ENCODE measurements around the gene CXCL17.

DNA sequence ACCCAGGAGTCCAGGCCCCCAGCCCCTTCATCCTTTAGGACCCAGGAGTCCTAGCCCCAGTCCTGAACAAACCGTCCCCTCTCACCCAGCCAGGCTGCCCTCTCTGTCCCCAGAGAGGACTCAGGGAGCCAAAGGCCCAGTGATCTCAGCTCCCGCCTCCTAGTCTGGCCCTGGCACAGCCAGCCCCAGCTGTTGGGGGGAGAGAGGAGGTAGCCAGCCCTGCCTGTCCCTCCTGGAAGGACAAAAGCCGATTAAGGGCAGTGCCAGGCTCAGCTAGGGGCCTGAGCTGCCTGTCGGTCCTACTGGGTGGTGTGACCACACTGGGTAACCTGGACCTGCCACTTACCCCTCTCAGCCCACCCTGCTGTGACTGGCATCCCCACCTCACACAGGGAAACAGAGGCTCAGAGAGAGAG lies 30.1 kb downstream of the CXCL17 start:
- no peak for TF ChIP-seq TAF1 (IDR thresholded peaks at IDR 0.05; ENCODE audit: low read depth, low read length)
- no peak for TF ChIP-seq POLR2AphosphoS5 (IDR thresholded peaks at IDR 0.05; ENCODE audit: low read depth, low read length)
- TF ChIP-seq POLR2A (IDR thresholded peaks at IDR 0.05; ENCODE audit: low read depth, low read length), result no peak
- no peak for TF ChIP-seq SPI1 (IDR thresholded peaks at IDR 0.05; ENCODE audit: low read depth, low read length)
- no peak for TF ChIP-seq POU2F2 (IDR thresholded peaks at IDR 0.05; ENCODE audit: low read depth, low read length)

All from GM12891 (cell line).